Endothelial cell of umbilical vein (primary cell): Measurements from ENCODE around the gene ENTPD1. TPM values are rescaled to one million over a fixed set of nuclear protein-coding genes. Genes with fewer than 3 reads are reported as not detected.

ENCODE experiments used
- BruUV-seq: library from RNA; stranded (reverse); fragments of 400-500 nt; replicated peaks from 2 replicates; lab custom pipeline; 2021; lab: Mats Ljungman, UMichigan
- CTCF ChIA-PET: fragments of 300-600, 350-600 bp; sonication (Branson Sonifier 250); formaldehyde crosslinking; loops from one replicate; lab custom pipeline; 2021; ENCODE audit warnings: antibody characterized with exemption, inconsistent platforms; lab: Charles Lee
- POLR2A ChIA-PET: fragments of 300-600, 350-600 bp; sonication (Branson Sonifier 250); formaldehyde crosslinking; loops from one replicate; lab custom pipeline; 2021; ENCODE audit warnings: antibody characterized with exemption, inconsistent platforms; lab: Charles Lee
- DNase-seq: peaks from one replicate; pipeline ENCODE4 v3.0.0-alpha.2; 2011; ENCODE audit warnings: low read depth, low spot score
- FAIRE-seq: peaks from 2 replicates; lab custom pipeline; 2011; peaks lifted over from hg19 to GRCh38; lab: Jason Lieb, UNC
- H2AFZ ChIP-seq: 2 replicates; pipeline ENCODE4 v1.6.0; 2012; ENCODE audit warnings: low read depth, low read length, control low read depth, inconsistent platforms
- H3K27ac ChIP-seq: 2 replicates; pipeline ENCODE4 v1.5.1; 2011; ENCODE audit warnings: low read depth, mild to moderate bottlenecking, control low read depth, low read length, moderate library complexity; ENCODE audit not compliant: insufficient read depth
- H3K27me3 ChIP-seq, 2 experiments: 2 replicates each; pipeline versions ENCODE4 v1.6.0 to v1.6.1; 2011; ENCODE audit warnings: low read length in 2 of 2, mixed read lengths in 1 of 2; ENCODE audit not compliant: control insufficient read depth in 2 of 2, insufficient read depth in 2 of 2
- H3K36me3 ChIP-seq, 2 experiments: 2 replicates in 1 of 2; 3 replicates in 1 of 2; pipeline ENCODE4 v1.5.1; 2011; ENCODE audit warnings: low read length in 2 of 2, mild to moderate bottlenecking in 1 of 2, moderate library complexity in 1 of 2; ENCODE audit not compliant: control insufficient read depth in 2 of 2, insufficient read depth in 2 of 2; ENCODE audit errors: extremely low read depth in 1 of 2
- H3K4me1 ChIP-seq: 3 replicates; pipeline ENCODE4 v1.5.1; 2011; ENCODE audit warnings: mild to moderate bottlenecking, low read length; ENCODE audit not compliant: control insufficient read depth, insufficient read depth; ENCODE audit errors: extremely low read depth
- H3K4me2 ChIP-seq: 2 replicates; pipeline ENCODE4 v1.6.1; 2011; ENCODE audit warnings: low read length, control low read depth, mixed read lengths; ENCODE audit not compliant: insufficient read depth
- H3K4me3 ChIP-seq, 3 experiments: fragments of 200-600 bp in 1 of 3; sonication (generic), shearing (Covaris generic) in 1 of 3; replicated peaks in 1 of 3; 2 replicates each; pipeline ENCODE4 v1.5.1; 2011 to 2016; ENCODE audit warnings: control low read depth in 3 of 3, low read length in 3 of 3, mild to moderate bottlenecking in 2 of 3, inconsistent platforms in 1 of 3, low read depth in 1 of 3, moderate library complexity in 1 of 3; ENCODE audit not compliant: insufficient read depth in 1 of 3
- H3K79me2 ChIP-seq: 2 replicates; pipeline ENCODE4 v1.6.0; 2012; ENCODE audit warnings: low read length, inconsistent platforms; ENCODE audit not compliant: control insufficient read depth, insufficient read depth
- H3K9ac ChIP-seq: replicated peaks from 2 replicates; pipeline ENCODE3; 2011; ENCODE audit warnings: low read length, control low read depth; ENCODE audit not compliant: insufficient read depth; ENCODE audit errors: extremely low read depth
- H3K9me1 ChIP-seq: replicated peaks from 3 replicates; pipeline ENCODE4 v1.6.0; 2011; ENCODE audit warnings: mild to moderate bottlenecking, low read length; ENCODE audit not compliant: control insufficient read depth, insufficient read depth; ENCODE audit errors: extremely low read depth
- H3K9me3 ChIP-seq: replicated peaks from 2 replicates; pipeline ENCODE4 v1.5.1; 2012; ENCODE audit warnings: low read length, inconsistent platforms; ENCODE audit not compliant: control insufficient read depth, insufficient read depth
- H4K20me1 ChIP-seq: replicated peaks from 2 replicates; pipeline ENCODE3; 2011; ENCODE audit warnings: mild to moderate bottlenecking, low read length; ENCODE audit not compliant: control insufficient read depth, insufficient read depth; ENCODE audit errors: extremely low read depth
- EZH2 ChIP-seq: IDR thresholded peaks from 2 replicates; pipeline ENCODE4 v1.6.1; 2012; ENCODE audit warnings: borderline replicate concordance, low read depth, mild to moderate bottlenecking, moderate library complexity, low read length, inconsistent platforms; ENCODE audit not compliant: severe bottlenecking
- FOS ChIP-seq: IDR thresholded peaks from 2 replicates; pipeline ENCODE4 v1.6.1; 2011; ENCODE audit warnings: mild to moderate bottlenecking, low read length, moderate library complexity, borderline replicate concordance; ENCODE audit not compliant: insufficient read depth
- GATA2 ChIP-seq: IDR thresholded peaks from 2 replicates; pipeline ENCODE4 v1.7.0; 2011; ENCODE audit warnings: low read depth, mild to moderate bottlenecking, moderate library complexity, mixed read lengths, low read length; ENCODE audit not compliant: insufficient read length, insufficient read depth
- JUN ChIP-seq: IDR thresholded peaks from 2 replicates; pipeline ENCODE4 v1.6.1; 2011; ENCODE audit warnings: borderline replicate concordance, low read depth; ENCODE audit not compliant: insufficient read length, insufficient read depth
- MYC ChIP-seq: IDR thresholded peaks from one replicate; pipeline ENCODE4 v1.6.1; 2011; ENCODE audit warnings: mild to moderate bottlenecking, low read depth, low read length
- POLR2A ChIP-seq: IDR thresholded peaks from 2 replicates; pipeline ENCODE4 v1.6.1; 2012; ENCODE audit warnings: low read depth, mild to moderate bottlenecking, control low read depth, low read length
- POLR2AphosphoS5 ChIP-seq: IDR thresholded peaks from 2 replicates; pipeline ENCODE4 v1.6.1; 2012; ENCODE audit warnings: low read depth, mild to moderate bottlenecking, control low read depth, low read length, moderate library complexity; ENCODE audit not compliant: insufficient read depth
- dilution Hi-C: fragments of 300-500 bp; cut with MboI; formaldehyde crosslinking; loops from one replicate; pipeline ENCODE4 v1.15.0; 2019; ENCODE audit warnings: low sequenced_read_pairs; ENCODE audit not compliant: extremely low pct_ligation_motif_present
- intact Hi-C: fragments of 100-400 bp; cut with micrococcal nuclease; formaldehyde crosslinking; loops from one replicate; pipeline ENCODE4 v1.10.0; 2022
- polyA plus RNA-seq, 4 experiments: library from polyadenylated mRNA; depleted of rRNA in 3 of 4; stranded (reverse) in 3 of 4; unstranded in 1 of 4; fragments of >200 nt; gene quantifications; 2 replicates each; pipeline versions ENCODE4 v1.2.1 to v1.2.3, GENCODE V29; 2011 to 2012; ENCODE audit warnings: missing spikeins in 1 of 4
- total RNA-seq: library from RNA; stranded (reverse); gene quantifications from 2 replicates; pipeline ENCODE4 v1.2.3, GENCODE V29; 2021
- TF ChIP-seq, protein P1 (sequence below): IDR thresholded peaks from 2 replicates; pipeline ENCODE4 v1.6.1; 2011; ENCODE audit not compliant: insufficient read depth, insufficient read length
- TF ChIP-seq, protein P2 (sequence below), 2 donors: IDR thresholded peaks; 1 replicate in 1 of 2; 2 replicates in 1 of 2; pipeline ENCODE4 v1.5.1; 2011; ENCODE audit warnings: low read length in 2 of 2, mild to moderate bottlenecking in 2 of 2, moderate library complexity in 2 of 2, control low read depth in 1 of 2, inconsistent platforms in 1 of 2, low read depth in 1 of 2; ENCODE audit not compliant: insufficient read depth in 1 of 2; ENCODE audit errors: extremely low read depth in 1 of 2

ENTPD1 gene
- total and polyA plus RNA-seq, 2 donors (not counting 3 experiments of a cell fraction or from before 2014, with no cell fraction given): 10.2 to 23.0 TPM

DNA sequence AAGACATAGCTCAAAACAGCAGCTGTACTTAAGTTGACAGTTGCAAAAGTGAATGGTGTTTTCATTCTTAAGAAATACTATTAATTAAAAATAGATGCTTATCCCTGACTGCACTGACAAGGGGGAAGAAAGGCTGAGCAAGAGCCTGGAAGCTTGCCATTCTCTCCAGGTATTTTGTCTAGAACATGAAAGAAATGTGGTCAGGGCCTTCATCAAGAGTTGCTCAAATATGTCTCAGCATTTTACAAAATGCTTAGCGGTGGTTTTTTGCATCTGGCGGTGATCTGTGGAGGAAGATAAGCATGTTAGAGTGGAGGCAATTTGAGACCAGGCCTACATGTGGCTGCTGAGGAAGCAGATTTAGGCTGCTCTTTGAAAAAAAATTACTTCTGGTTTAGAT is 105.4 kb downstream of the ENTPD1 start:
- peaks cover 7% of the 10 kb centered on the region for H3K4me1 ChIP-seq
- ChIA-PET CTCF (interaction anchor here (3.5 to 8.5 kb wide), 2 partner anchors 20 to 167 kb away, joined by 15 to 162 read pairs; partner anchors contain the start of gene TCTN3), POLR2A (no interaction called here)
- dilution Hi-C loops: no loop called here
- H3K9me3 ChIP-seq: no peaks in the 10 kb centered on the region
- H2AFZ ChIP-seq: no peak overlapping the region
- intact Hi-C loops: no loop called here
- H4K20me1 ChIP-seq: no peaks in the 10 kb centered on the region
- H3K9me1 ChIP-seq: no peaks in the 10 kb centered on the region
- FAIRE-seq (no peak), DNase-seq (no peak)
- peaks cover 0 to 2% of the 10 kb centered on the region in 2 experiments for H3K36me3 ChIP-seq
- no peak overlapping the region for H3K9ac ChIP-seq
- no peaks in the 10 kb centered on the region for H3K79me2 ChIP-seq
- H3K4me2 ChIP-seq: no peak overlapping the region
- H3K27ac ChIP-seq: no peak overlapping the region
- no peaks in the 10 kb centered on the region for H3K27me3 ChIP-seq
- TF ChIP-seq, protein P1, sequence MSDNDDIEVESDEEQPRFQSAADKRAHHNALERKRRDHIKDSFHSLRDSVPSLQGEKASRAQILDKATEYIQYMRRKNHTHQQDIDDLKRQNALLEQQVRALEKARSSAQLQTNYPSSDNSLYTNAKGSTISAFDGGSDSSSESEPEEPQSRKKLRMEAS: no peak
- no peak for TF ChIP-seq FOS
- no peak for TF ChIP-seq GATA2
- TF ChIP-seq, protein P2, sequence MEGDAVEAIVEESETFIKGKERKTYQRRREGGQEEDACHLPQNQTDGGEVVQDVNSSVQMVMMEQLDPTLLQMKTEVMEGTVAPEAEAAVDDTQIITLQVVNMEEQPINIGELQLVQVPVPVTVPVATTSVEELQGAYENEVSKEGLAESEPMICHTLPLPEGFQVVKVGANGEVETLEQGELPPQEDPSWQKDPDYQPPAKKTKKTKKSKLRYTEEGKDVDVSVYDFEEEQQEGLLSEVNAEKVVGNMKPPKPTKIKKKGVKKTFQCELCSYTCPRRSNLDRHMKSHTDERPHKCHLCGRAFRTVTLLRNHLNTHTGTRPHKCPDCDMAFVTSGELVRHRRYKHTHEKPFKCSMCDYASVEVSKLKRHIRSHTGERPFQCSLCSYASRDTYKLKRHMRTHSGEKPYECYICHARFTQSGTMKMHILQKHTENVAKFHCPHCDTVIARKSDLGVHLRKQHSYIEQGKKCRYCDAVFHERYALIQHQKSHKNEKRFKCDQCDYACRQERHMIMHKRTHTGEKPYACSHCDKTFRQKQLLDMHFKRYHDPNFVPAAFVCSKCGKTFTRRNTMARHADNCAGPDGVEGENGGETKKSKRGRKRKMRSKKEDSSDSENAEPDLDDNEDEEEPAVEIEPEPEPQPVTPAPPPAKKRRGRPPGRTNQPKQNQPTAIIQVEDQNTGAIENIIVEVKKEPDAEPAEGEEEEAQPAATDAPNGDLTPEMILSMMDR (IDR thresholded peaks at IDR 0.05; ENCODE audit: extremely low read depth in 1 of 2, insufficient read depth in 1 of 2, low read depth in 1 of 2, low read length in 2 of 2): no peak
- TF ChIP-seq EZH2: no peak
- no peak for TF ChIP-seq JUN
- TF ChIP-seq POLR2A: no peak
- TF ChIP-seq MYC: no peak
- no peak for TF ChIP-seq POLR2AphosphoS5
- no TSS peak for BruUV-seq
- no peak overlapping the region for H3K4me3 ChIP-seq
